Endodermal cell (in vitro differentiated cells): ENCODE data around the gene LBHD1. TPM values are rescaled to one million over a fixed set of nuclear protein-coding genes. Genes with fewer than 3 reads are reported as not detected.

Source experiments
- DNase-seq: peaks from one replicate; pipeline ENCODE4 v3.0.0-alpha.2; 2017
- H3K27ac ChIP-seq: 2 replicates; pipeline ENCODE4 v1.5.1; 2013; ENCODE audit warnings: mild to moderate bottlenecking, low read depth, low read length, moderate library complexity
- H3K27me3 ChIP-seq: 2 replicates; pipeline ENCODE4 v1.6.1; 2013; ENCODE audit warnings: mild to moderate bottlenecking, low read length, moderate library complexity; ENCODE audit not compliant: insufficient read depth, control insufficient read depth, poor library complexity, severe bottlenecking
- H3K36me3 ChIP-seq: 2 replicates; pipeline ENCODE4 v1.7.0; 2013; ENCODE audit warnings: mild to moderate bottlenecking, low read length, moderate library complexity; ENCODE audit not compliant: control insufficient read depth, insufficient read depth
- H3K4me1 ChIP-seq: one replicate; pipeline ENCODE4 v1.7.0; 2013; ENCODE audit warnings: low read length; ENCODE audit not compliant: control insufficient read depth, insufficient read depth
- H3K4me3 ChIP-seq: 2 replicates; pipeline ENCODE4 v1.5.1; 2013; ENCODE audit warnings: mild to moderate bottlenecking, low read length, moderate library complexity
- H3K9ac ChIP-seq: 2 replicates; pipeline ENCODE4 v1.6.1; 2013; ENCODE audit warnings: mild to moderate bottlenecking, low read length, moderate library complexity; ENCODE audit not compliant: poor library complexity, severe bottlenecking; ENCODE audit errors: extremely low read depth
- H3K9me3 ChIP-seq: 2 replicates; pipeline ENCODE4 v1.6.1; 2013; ENCODE audit warnings: mild to moderate bottlenecking, low read length, moderate library complexity; ENCODE audit not compliant: control insufficient read depth
- H3K27ac Mint-ChIP-seq: 2 replicates; pipeline ENCODE4 v1.8.0; 2020; ENCODE audit warnings: mixed read lengths
- H3K27me3 Mint-ChIP-seq: 2 replicates; pipeline ENCODE4 v1.8.0; 2021; ENCODE audit warnings: mild to moderate bottlenecking, mixed read lengths; ENCODE audit not compliant: insufficient read depth
- H3K36me3 Mint-ChIP-seq: 2 replicates; pipeline ENCODE4 v1.8.0; 2020; ENCODE audit warnings: low read depth, mixed read lengths
- H3K4me1 Mint-ChIP-seq: 2 replicates; pipeline ENCODE4 v1.8.0; 2020; ENCODE audit warnings: mixed read lengths
- H3K4me3 Mint-ChIP-seq: 2 replicates; pipeline ENCODE4 v1.8.0; 2020; ENCODE audit warnings: mild to moderate bottlenecking, moderate library complexity, mixed read lengths
- H3K9me3 Mint-ChIP-seq: 2 replicates; pipeline ENCODE4 v1.8.0; 2020; ENCODE audit warnings: mild to moderate bottlenecking, mixed read lengths
- WGBS, 2 experiments: methylation state at CpG; one replicate each; pipeline versions ENCODE4 v1.1.5 to v1.1.7; 2013; ENCODE audit warnings: missing lambda C conversion rate in 2 of 2, mixed read lengths in 1 of 2; ENCODE audit not compliant: insufficient coverage in 1 of 2, insufficient read length in 1 of 2; 5-methylcytosine and 5-hydroxymethylcytosine counted together
- total RNA-seq, 2 donors: library from RNA; stranded (reverse); fragmentation: NEBNext Ultra II Directional in 1 of 2; extraction: Animal tissue kit (Norgen Biotek cat#: 25700) in 1 of 2; gene quantifications; 2 replicates in 1 of 2; 3 replicates in 1 of 2; pipeline ENCODE4 v1.2.1, GENCODE V29; 2021
- TF ChIP-seq, protein P1 (sequence below): fragments of 200-600 bp; sonication (generic); conservative IDR thresholded peaks from 2 replicates; pipeline ENCODE4 v1.5.0; 2021; ENCODE audit warnings: antibody characterized with exemption, mild to moderate bottlenecking

LBHD1 gene
- total RNA-seq, 2 donors from 2014 or later: 7.5 to 14.1 TPM

DNA sequence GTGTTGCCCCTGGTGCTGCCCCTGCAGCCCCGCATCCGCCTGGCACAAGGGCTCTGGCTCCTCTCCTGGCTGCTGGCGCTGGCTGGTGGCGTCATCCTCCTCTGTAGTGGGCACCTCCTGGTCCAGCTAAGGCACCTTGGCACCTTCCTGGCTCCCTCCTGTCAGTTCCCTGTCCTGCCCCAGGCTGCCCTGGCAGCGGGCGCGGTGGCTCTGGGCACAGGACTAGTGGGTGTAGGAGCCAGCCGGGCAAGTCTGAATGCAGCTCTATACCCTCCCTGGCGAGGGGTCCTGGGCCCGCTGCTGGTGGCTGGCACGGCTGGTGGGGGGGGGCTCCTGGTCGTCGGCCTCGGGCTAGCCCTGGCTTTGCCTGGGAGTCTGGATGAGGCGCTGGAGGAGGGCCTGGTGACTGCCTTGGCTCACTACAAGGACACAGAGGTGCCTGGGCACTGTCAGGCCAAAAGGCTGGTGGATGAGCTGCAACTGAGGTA is 58.7 kb downstream of the LBHD1 start:
- Histone ChIP-seq H3K9me3 (no peaks in the 10 kb centered on the region), H3K4me3 (no peak overlapping the region), H3K27me3 (no peaks in the 10 kb centered on the region), H3K27ac (no peak overlapping the region), H3K9ac (no peak overlapping the region), H3K36me3 (no peaks in the 10 kb centered on the region), H3K4me1 (peaks cover 7% of the 10 kb centered on the region)
- Mint-ChIP-seq H3K4me3 (peak overlapping the region; percentile 74), H3K9me3 (no peaks in the 10 kb centered on the region), H3K4me1 (peaks cover 22% of the 10 kb centered on the region), H3K27ac (peak overlapping the region; percentile 91), H3K27me3 (no peaks in the 10 kb centered on the region), H3K36me3 (peaks cover 9% of the 10 kb centered on the region)
- TF ChIP-seq, protein P1, sequence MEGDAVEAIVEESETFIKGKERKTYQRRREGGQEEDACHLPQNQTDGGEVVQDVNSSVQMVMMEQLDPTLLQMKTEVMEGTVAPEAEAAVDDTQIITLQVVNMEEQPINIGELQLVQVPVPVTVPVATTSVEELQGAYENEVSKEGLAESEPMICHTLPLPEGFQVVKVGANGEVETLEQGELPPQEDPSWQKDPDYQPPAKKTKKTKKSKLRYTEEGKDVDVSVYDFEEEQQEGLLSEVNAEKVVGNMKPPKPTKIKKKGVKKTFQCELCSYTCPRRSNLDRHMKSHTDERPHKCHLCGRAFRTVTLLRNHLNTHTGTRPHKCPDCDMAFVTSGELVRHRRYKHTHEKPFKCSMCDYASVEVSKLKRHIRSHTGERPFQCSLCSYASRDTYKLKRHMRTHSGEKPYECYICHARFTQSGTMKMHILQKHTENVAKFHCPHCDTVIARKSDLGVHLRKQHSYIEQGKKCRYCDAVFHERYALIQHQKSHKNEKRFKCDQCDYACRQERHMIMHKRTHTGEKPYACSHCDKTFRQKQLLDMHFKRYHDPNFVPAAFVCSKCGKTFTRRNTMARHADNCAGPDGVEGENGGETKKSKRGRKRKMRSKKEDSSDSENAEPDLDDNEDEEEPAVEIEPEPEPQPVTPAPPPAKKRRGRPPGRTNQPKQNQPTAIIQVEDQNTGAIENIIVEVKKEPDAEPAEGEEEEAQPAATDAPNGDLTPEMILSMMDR: no peak
- no peak for DNase-seq
- WGBS, 2 experiments: 91 to 94% methylated on average over 8 to 15 of the region's 15 CpGs

Other genes with a start within 250 kb of the LBHD1 start
- 100 to 1,000 TPM; 109 to 165 TPM for gene AHNAK, start 125.5 kb downstream of the LBHD1 start, total RNA-seq
- 1,000 to 10,000 TPM; 1,705 to 1,818 TPM for gene EEF1G, start 98.4 kb downstream of the LBHD1 start, total RNA-seq
- 10 to 100 TPM; 16.0 to 33.5 TPM for gene TUT1, start 80.7 kb downstream of the LBHD1 start, total RNA-seq
- gene MTA2, start 70.4 kb downstream of the LBHD1 start, total RNA-seq: 100 to 1,000 TPM; 131 to 155 TPM
- 10 to 100 TPM; 51.5 to 57.7 TPM for gene EML3, start 59.5 kb downstream of the LBHD1 start, total RNA-seq
- 1 to 10 TPM in 1 of 2 donors, under 1 TPM in 1; 0.71 to 1.3 TPM for gene ROM1, start 59.0 kb downstream of the LBHD1 start, total RNA-seq
- gene B3GAT3, start 50.3 kb downstream of the LBHD1 start, total RNA-seq: 10 to 100 TPM; 38.6 to 53.9 TPM
- 100 to 1,000 TPM; 377 to 402 TPM for gene GANAB, start 25.7 kb downstream of the LBHD1 start, total RNA-seq
- 10 to 100 TPM; 19.0 to 21.6 TPM for gene INTS5, start 19.0 kb downstream of the LBHD1 start, total RNA-seq
- gene C11orf98, start 7.1 kb downstream of the LBHD1 start, total RNA-seq: 100 to 1,000 TPM; 125 to 140 TPM
- gene CSKMT, start 7.0 kb downstream of the LBHD1 start, total RNA-seq: 10 to 100 TPM; 29.9 to 39.4 TPM
- gene UQCC3, start 594 bp downstream of the LBHD1 start, total RNA-seq: 10 to 100 TPM in 1 of 2 donors, 1 to 10 TPM in 1; 9.2 to 11.1 TPM
- gene UBXN1, start 6.8 kb upstream of the LBHD1 start, total RNA-seq: 10 to 100 TPM; 89.3 to 96.6 TPM
- gene LRRN4CL, start 17.3 kb upstream of the LBHD1 start, total RNA-seq: under 1 TPM; 0.55 to 0.99 TPM
- gene BSCL2, start 35.2 kb upstream of the LBHD1 start, total RNA-seq: 10 to 100 TPM; 68.6 to 77.2 TPM
- gene GNG3, start 35.4 kb upstream of the LBHD1 start, total RNA-seq: 1 to 10 TPM in 1 of 2 donors, under 1 TPM in 1; 0.40 to 1.7 TPM
- 10 to 100 TPM; 48.1 to 49.8 TPM for gene HNRNPUL2, start 55.2 kb upstream of the LBHD1 start, total RNA-seq
- gene TTC9C, start 56.2 kb upstream of the LBHD1 start, total RNA-seq: 10 to 100 TPM; 40.0 to 55.4 TPM
- gene ZBTB3, start 81.9 kb upstream of the LBHD1 start, total RNA-seq: 10 to 100 TPM; 16.9 to 33.8 TPM
- gene POLR2G, start 89.3 kb upstream of the LBHD1 start, total RNA-seq: 100 to 1,000 TPM; 107 to 137 TPM
- 10 to 100 TPM; 37.4 to 41.7 TPM for gene TAF6L, start 99.1 kb upstream of the LBHD1 start, total RNA-seq
- gene TMEM179B, start 115.1 kb upstream of the LBHD1 start, total RNA-seq: 10 to 100 TPM; 31.0 TPM
- 10 to 100 TPM; 18.4 to 21.0 TPM for gene TMEM223, start 119.7 kb upstream of the LBHD1 start, total RNA-seq
- 10 to 100 TPM; 45.8 to 61.4 TPM for gene NXF1, start 133.2 kb upstream of the LBHD1 start, total RNA-seq
- gene STX5, start 159.8 kb upstream of the LBHD1 start, total RNA-seq: 10 to 100 TPM; 36.9 to 37.3 TPM
- not detected for gene TEX54, start 160.6 kb upstream of the LBHD1 start, total RNA-seq
- gene WDR74, start 167.3 kb upstream of the LBHD1 start, total RNA-seq: 10 to 100 TPM; 44.6 to 48.1 TPM
- gene SLC3A2, start 208.6 kb upstream of the LBHD1 start, total RNA-seq: 100 to 1,000 TPM; 438 to 488 TPM
- not detected for gene CHRM1, start 249.1 kb upstream of the LBHD1 start, total RNA-seq